Lung (tissue), 12 donors: Measurements from ENCODE around the gene RRP15. TPM values are rescaled to one million over a fixed set of nuclear protein-coding genes. Genes with fewer than 3 reads are reported as not detected.

ENCODE experiments used
- ATAC-seq: fragments of 200-7000 bp; cut with Tn5 transposase; one replicate; pipeline ENCODE4 v1.9.1; 2020; ENCODE audit warnings: moderate number of reproducible peaks; ENCODE audit not compliant: insufficient read depth, low FRiP score
- DNase-seq, 3 donors: peaks; one replicate each; pipeline ENCODE4 v3.0.0-alpha.2; 2013 to 2017
- H3K27ac ChIP-seq, 2 donors: one replicate each; pipeline ENCODE4 v1.5.1; 2013; ENCODE audit warnings: mild to moderate bottlenecking in 2 of 2, moderate library complexity in 2 of 2, control low read depth in 1 of 2, inconsistent platforms in 1 of 2, low read depth in 1 of 2, low read length in 1 of 2
- H3K27me3 ChIP-seq, 3 donors: one replicate each; pipeline ENCODE4 v1.5.1; 2013; ENCODE audit warnings: low read length in 2 of 3; ENCODE audit not compliant: control insufficient read depth in 3 of 3, insufficient read depth in 3 of 3
- H3K36me3 ChIP-seq, 4 donors: one replicate each; pipeline ENCODE4 v1.5.1; 2013; ENCODE audit warnings: low read length in 4 of 4, mild to moderate bottlenecking in 1 of 4, moderate library complexity in 1 of 4; ENCODE audit not compliant: control insufficient read depth in 4 of 4, insufficient read depth in 4 of 4
- H3K4me1 ChIP-seq, 5 donors: one replicate each; pipeline ENCODE4 v1.5.1; 2013; ENCODE audit warnings: low read length in 5 of 5, mild to moderate bottlenecking in 2 of 5, moderate library complexity in 1 of 5; ENCODE audit not compliant: control insufficient read depth in 5 of 5, insufficient read depth in 5 of 5
- H3K4me3 ChIP-seq: one replicate; pipeline ENCODE4 v1.5.1; 2013; ENCODE audit warnings: mild to moderate bottlenecking, control low read depth, moderate library complexity
- H3K9ac ChIP-seq, 2 donors: one replicate each; pipeline ENCODE4 v1.5.1; 2013; ENCODE audit warnings: low read length in 2 of 2, control low read depth in 1 of 2; ENCODE audit not compliant: insufficient read depth in 1 of 2
- H3K9me3 ChIP-seq, 4 donors: one replicate each; pipeline ENCODE4 v1.5.1; 2013; ENCODE audit warnings: low read length in 3 of 4, mild to moderate bottlenecking in 1 of 4, moderate library complexity in 1 of 4; ENCODE audit not compliant: control insufficient read depth in 4 of 4, insufficient read depth in 3 of 4
- WGBS, 2 donors: extraction: QIAGEN DNeasy Blood & Tissue Kit; methylation state at CpG; one replicate each; pipeline ENCODE4 v1.1.7; 2013; 5-methylcytosine and 5-hydroxymethylcytosine counted together
- polyA plus RNA-seq, 2 donors: library from polyadenylated mRNA; stranded (reverse); fragments of 200-250 nt; gene quantifications; one replicate each; pipeline ENCODE4 v1.2.1, GENCODE V29; 2013
- total RNA-seq, 2 donors: library from RNA; depleted of rRNA in 1 of 2; stranded (reverse); fragments of >200 nt in 1 of 2; gene quantifications; one replicate each; pipeline ENCODE4 v1.2.1, GENCODE V29; 2014 to 2021
- TF ChIP-seq, protein P1 (sequence below): IDR thresholded peaks from 2 replicates; pipeline ENCODE4 v1.5.1; 2012; ENCODE audit warnings: mild to moderate bottlenecking; ENCODE audit errors: control extremely low read depth, extremely low read depth
- donor health status: control.
- donor health status: control.
- donor health status: Bipolar disorder and iron deficiency.
- donor health status: healthy.
- donor health status: DM: yes; HTN: yes; CAD: no.

Gene RRP15
- total and polyA plus RNA-seq, 4 donors = 3.5 to 17.1 (median 8.2) TPM

GRCh38 chr1:218342091-218342490 lies 57.0 kb downstream of the RRP15 start:
- ATAC-seq = no peak
- WGBS, 2 donors = 94% methylated on average over 4 of the region's 4 CpGs

DNA sequence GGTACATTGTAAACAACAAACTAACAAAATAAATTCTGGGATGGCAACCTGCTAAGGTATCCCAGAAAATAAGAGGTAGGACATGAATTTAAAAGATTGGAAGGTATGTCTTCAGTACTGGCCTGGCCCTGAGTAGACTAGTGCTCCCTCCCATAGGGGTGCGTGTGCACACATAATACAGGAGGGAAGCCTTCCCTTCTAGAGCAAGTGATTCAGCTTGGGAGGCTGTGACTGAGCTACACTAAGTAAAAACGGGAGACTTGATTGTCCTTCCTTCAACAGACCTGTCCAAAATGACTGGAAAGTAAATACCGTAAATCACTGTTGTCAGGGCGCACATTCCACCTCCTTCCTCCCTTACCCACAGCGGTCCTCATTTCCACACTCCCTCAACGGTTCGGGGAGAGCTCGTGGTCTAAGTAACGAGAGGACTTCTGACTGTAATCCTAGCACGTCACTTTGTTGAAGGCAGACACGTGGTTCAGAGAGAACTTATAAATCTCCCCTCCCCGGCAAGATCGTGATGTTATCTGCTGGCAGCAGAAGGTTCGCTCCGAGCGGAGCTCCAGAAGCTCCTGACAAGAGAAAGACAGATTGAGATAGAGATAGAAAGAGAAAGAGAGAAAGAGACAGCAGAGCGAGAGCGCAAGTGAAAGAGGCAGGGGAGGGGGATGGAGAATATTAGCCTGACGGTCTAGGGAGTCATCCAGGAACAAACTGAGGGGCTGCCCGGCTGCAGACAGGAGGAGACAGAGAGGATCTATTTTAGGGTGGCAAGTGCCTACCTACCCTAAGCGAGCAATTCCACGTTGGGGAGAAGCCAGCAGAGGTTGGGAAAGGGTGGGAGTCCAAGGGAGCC lies 60.0 kb downstream of the RRP15 start, which contains the start of gene TGFB2:
TSS of gene TGFB2 (plus strand) at position 523 of the 859 bp plus-strand sequence. CDS start 1,366 bp downstream, outside the sequence.
- TF ChIP-seq, protein P1, sequence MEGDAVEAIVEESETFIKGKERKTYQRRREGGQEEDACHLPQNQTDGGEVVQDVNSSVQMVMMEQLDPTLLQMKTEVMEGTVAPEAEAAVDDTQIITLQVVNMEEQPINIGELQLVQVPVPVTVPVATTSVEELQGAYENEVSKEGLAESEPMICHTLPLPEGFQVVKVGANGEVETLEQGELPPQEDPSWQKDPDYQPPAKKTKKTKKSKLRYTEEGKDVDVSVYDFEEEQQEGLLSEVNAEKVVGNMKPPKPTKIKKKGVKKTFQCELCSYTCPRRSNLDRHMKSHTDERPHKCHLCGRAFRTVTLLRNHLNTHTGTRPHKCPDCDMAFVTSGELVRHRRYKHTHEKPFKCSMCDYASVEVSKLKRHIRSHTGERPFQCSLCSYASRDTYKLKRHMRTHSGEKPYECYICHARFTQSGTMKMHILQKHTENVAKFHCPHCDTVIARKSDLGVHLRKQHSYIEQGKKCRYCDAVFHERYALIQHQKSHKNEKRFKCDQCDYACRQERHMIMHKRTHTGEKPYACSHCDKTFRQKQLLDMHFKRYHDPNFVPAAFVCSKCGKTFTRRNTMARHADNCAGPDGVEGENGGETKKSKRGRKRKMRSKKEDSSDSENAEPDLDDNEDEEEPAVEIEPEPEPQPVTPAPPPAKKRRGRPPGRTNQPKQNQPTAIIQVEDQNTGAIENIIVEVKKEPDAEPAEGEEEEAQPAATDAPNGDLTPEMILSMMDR = no peak
- H3K9ac ChIP-seq = peak within 1 kb of the TSS; percentile 86 to 96
- H3K27ac ChIP-seq = peak within 1 kb of the TSS; percentile 51 to 90
- ATAC-seq = peak; percentile 38
- 2 to 3% methylated on average over 22 of the region's 22 CpGs for WGBS, 2 donors
- DNase-seq = peak; percentile 86 to 95 (median 91)
- peaks cover 0 to 23% (median 0%) of the 10 kb centered on the region in 5 donors for H3K4me1 ChIP-seq
- peak within 1 kb of the TSS; percentile 64 for H3K4me3 ChIP-seq
- H3K27me3 ChIP-seq = no peaks in the 10 kb centered on the region
- H3K9me3 ChIP-seq = no peaks in the 10 kb centered on the region
- H3K36me3 ChIP-seq = peaks cover 0 to 4% (median 0%) of the 10 kb centered on the region in 4 donors

More at GRCh38 chr1:218342091-218342490, 57.0 kb downstream of the RRP15 start:
- Histone ChIP-seq H3K4me3 (no peak overlapping the region), H3K27me3 (no peaks in the 10 kb centered on the region), H3K36me3 (peaks cover 0 to 1% (median 0%) of the 10 kb centered on the region in 4 donors), H3K9me3 (no peaks in the 10 kb centered on the region), H3K4me1 (peaks cover 0 to 16% (median 0%) of the 10 kb centered on the region in 5 donors), H3K9ac (no peak overlapping the region), H3K27ac (no peak overlapping the region)
- no peak for DNase-seq
- TF ChIP-seq, protein P1 = no peak

DNA sequence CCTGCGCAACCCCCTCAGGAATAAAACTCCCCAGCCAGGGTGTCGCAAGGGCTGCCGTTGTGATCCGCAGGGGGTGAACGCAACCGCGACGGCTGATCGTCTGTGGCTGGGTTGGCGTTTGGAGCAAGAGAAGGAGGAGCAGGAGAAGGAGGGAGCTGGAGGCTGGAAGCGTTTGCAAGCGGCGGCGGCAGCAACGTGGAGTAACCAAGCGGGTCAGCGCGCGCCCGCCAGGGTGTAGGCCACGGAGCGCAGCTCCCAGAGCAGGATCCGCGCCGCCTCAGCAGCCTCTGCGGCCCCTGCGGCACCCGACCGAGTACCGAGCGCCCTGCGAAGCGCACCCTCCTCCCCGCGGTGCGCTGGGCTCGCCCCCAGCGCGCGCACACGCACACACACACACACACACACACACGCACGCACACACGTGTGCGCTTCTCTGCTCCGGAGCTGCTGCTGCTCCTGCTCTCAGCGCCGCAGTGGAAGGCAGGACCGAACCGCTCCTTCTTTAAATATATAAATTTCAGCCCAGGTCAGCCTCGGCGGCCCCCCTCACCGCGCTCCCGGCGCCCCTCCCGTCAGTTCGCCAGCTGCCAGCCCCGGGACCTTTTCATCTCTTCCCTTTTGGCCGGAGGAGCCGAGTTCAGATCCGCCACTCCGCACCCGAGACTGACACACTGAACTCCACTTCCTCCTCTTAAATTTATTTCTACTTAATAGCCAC lies 60.7 kb downstream of the RRP15 start:
- ATAC-seq = peak; percentile 77
- no peaks in the 10 kb centered on the region for H3K27me3 ChIP-seq
- peak overlapping the region; percentile 86 to 96 for H3K9ac ChIP-seq
- peaks cover 0 to 31% (median 0%) of the 10 kb centered on the region in 5 donors for H3K4me1 ChIP-seq
- peak overlapping the region; percentile 51 to 90 for H3K27ac ChIP-seq
- no peaks in the 10 kb centered on the region for H3K9me3 ChIP-seq
- DNase-seq = peak; percentile 83 to 89 (median 84)
- H3K4me3 ChIP-seq = peak overlapping the region; percentile 64
- TF ChIP-seq, protein P1 = no peak
- 0% methylated on average over 42 to 64 of the region's 64 CpGs for WGBS, 2 donors
- peaks cover 0 to 4% (median 0%) of the 10 kb centered on the region in 4 donors for H3K36me3 ChIP-seq
